ENCODE measurements around the gene FAM217A.
A peak's percentile ranks its signal among the peaks of the same experiment; 100 is the strongest.

The FAM217A gene

DNA sequence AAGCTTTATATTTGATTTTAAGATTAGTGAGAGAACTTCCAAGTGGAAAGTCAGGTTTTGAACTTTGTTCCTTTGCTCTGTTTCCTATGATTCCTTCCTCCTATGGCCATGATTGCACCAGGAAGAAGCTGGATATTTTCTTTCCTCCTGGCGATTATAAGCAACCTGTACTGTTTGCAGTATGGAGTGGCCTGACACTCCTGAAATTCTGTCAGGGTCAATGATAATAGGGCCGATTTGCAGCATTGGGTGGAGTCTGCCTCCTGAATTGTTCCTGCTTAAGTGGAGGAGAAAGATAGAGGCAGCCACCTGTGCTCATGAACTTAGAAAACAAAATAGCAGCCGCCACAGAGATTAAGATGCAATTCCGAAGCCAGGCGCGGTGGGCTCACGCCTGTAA, 9.8 kb upstream of the FAM217A start:
- Histone ChIP-seq H2AFZ (ENCODE audit: low read depth, low read length) (no peak overlapping the region), H3K79me2 (ENCODE audit: low read length) (no peaks in the 10 kb centered on the region)

DNA sequence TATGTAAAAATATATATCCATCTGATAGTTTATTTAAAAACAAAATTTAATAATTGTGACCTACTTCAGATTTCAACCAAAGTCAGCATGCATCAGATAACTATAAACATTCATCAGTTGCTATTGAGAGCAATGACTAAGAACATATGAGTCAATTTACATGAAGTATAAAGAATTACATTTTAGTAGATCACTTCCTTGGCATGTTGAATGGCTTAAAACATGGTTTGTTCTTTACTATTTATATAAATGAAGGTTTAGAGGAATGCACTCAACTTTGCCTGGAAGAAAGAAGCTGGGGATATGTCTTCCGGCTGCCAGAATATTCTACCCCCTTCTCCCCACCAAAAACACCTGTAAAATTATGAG, 6.4 kb upstream of the FAM217A start:
- TF ChIP-seq EZH2phosphoT487 (IDR thresholded peaks at IDR 0.05; ENCODE audit: low read depth), result no peak
- TF ChIP-seq, protein P1, sequence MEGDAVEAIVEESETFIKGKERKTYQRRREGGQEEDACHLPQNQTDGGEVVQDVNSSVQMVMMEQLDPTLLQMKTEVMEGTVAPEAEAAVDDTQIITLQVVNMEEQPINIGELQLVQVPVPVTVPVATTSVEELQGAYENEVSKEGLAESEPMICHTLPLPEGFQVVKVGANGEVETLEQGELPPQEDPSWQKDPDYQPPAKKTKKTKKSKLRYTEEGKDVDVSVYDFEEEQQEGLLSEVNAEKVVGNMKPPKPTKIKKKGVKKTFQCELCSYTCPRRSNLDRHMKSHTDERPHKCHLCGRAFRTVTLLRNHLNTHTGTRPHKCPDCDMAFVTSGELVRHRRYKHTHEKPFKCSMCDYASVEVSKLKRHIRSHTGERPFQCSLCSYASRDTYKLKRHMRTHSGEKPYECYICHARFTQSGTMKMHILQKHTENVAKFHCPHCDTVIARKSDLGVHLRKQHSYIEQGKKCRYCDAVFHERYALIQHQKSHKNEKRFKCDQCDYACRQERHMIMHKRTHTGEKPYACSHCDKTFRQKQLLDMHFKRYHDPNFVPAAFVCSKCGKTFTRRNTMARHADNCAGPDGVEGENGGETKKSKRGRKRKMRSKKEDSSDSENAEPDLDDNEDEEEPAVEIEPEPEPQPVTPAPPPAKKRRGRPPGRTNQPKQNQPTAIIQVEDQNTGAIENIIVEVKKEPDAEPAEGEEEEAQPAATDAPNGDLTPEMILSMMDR (IDR thresholded peaks at IDR 0.05; ENCODE audit: low read depth, low read length), result no peak
- no peaks in the 10 kb centered on the region for H3K36me3 ChIP-seq (replicated peaks; ENCODE audit: low read depth, low read length)
- H3K4me1 ChIP-seq (ENCODE audit: low read length), result peaks cover 7% of the 10 kb centered on the region
- no peak overlapping the region for H2AFZ ChIP-seq (ENCODE audit: low read depth, low read length)
- no peaks in the 10 kb centered on the region for H4K20me1 ChIP-seq (ENCODE audit: insufficient read depth, low read length)
- H3K79me2 ChIP-seq (ENCODE audit: low read length), result no peaks in the 10 kb centered on the region
- H3K4me2 ChIP-seq (ENCODE audit: low read length), result no peak overlapping the region
- H3K9ac ChIP-seq (ENCODE audit: low read length), result no peak overlapping the region
- no peaks in the 10 kb centered on the region for H3K9me3 ChIP-seq (ENCODE audit: insufficient read depth, low read length)
- H3K27ac ChIP-seq (ENCODE audit: low read length), result no peak overlapping the region
- H3K27me3 ChIP-seq (ENCODE audit: low read depth, low read length), result no peaks in the 10 kb centered on the region
- H3K4me3 ChIP-seq (ENCODE audit: low read length), result no peak overlapping the region

More for the DNA sequence above, 9.8 kb upstream of the FAM217A start:
- Histone ChIP-seq H4K20me1 (ENCODE audit: insufficient read depth, low read length) (no peaks in the 10 kb centered on the region), H3K36me3 (replicated peaks; ENCODE audit: low read depth, low read length) (no peaks in the 10 kb centered on the region), H3K4me2 (ENCODE audit: low read length) (no peak overlapping the region), H3K9me3 (ENCODE audit: insufficient read depth, low read length) (no peaks in the 10 kb centered on the region), H3K27ac (ENCODE audit: low read length) (no peak overlapping the region), H3K4me1 (ENCODE audit: low read length) (peaks cover 7% of the 10 kb centered on the region), H3K9ac (ENCODE audit: low read length) (no peak overlapping the region), H3K27me3 (ENCODE audit: low read depth, low read length) (no peaks in the 10 kb centered on the region), H3K4me3 (ENCODE audit: low read length) (no peak overlapping the region)
- TF ChIP-seq EZH2phosphoT487 (IDR thresholded peaks at IDR 0.05; ENCODE audit: low read depth), result no peak
- TF ChIP-seq, protein P1 (IDR thresholded peaks at IDR 0.05; ENCODE audit: low read depth, low read length), result no peak

DNA sequence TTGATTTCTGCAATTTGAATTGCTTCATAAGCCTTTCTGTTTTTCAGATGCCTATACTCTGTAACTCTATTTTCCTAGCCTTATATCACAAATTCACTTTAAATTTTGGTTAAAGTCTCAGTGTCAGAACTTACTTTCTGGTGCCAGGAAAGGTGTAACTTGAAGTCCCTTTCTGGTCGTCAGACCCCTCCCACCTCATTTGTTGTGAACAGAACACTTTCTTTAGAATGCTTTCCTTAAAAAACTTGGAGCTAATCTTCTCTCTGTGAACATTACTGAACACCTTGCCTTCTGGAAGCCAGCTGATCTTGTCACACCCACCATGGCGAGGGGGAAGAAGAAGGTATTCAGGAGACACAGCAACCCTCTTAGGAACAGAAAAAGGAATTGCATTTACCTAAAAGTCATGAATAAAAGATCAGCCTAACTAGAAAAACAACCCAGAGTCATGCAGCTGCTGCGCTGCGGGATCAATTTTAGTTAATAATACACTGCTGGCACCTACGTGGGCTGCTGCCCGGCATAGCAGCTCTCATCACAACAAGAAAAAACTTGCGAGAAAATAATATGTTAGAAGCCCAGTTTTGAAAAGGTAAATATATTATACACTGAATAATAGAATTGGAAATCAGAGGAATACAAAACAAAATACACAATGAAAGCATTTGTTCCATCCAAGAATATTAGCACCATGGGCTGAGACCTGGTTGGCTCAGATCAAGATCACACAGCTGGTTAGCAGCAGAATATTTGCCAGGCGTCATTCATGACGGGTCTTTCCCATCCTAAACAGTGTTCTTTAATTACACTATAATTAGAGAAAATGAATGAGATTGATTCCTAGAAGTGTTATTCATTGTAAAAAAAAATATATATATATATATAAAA, 5.8 kb upstream of the FAM217A start:
- peak overlapping the region; percentile 68 for H3K4me2 ChIP-seq (ENCODE audit: low read length)

DNA sequence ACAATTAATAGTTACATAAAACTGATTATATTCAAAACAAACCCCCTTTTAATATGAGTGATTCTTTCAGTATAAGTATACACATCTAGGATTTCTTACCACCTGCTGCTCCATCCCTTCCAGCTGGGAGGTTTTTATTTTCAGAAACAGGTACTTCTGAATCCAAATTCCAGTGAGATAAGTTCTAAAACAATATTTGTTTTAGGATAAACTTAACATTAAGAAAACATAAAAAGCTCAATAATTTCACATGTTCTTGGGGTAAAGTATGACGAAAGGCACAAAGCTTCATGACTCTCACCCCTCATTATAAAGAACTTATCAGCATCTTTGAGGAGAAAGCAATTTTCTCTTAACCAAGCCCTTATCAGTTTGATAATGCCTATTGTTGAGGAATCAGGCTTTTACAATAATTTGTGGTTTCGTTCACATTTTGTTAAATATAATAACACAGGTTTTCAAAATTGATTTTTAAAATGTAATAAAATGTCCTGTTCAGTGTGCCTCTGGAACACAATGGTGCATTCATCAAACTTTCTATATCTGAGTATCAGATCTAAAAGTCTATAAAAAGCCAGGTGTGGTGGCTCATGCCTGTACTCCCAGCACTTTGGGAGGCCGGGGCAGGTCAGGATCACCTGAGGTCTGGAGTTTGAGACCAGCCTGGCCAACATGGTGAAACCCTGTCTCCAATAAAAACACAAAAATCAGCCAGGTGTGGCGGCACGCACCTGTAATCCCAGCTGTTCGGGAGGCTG, 4.3 kb downstream of the FAM217A start:
- no peak for TF ChIP-seq EZH2phosphoT487 (IDR thresholded peaks at IDR 0.05; ENCODE audit: low read depth)
- TF ChIP-seq, protein P1 (IDR thresholded peaks at IDR 0.05; ENCODE audit: low read depth, low read length), result no peak
- H3K4me2 ChIP-seq (ENCODE audit: low read length), result no peak overlapping the region
- no peaks in the 10 kb centered on the region for H3K79me2 ChIP-seq (ENCODE audit: low read length)
- H3K9me3 ChIP-seq (ENCODE audit: insufficient read depth, low read length), result no peaks in the 10 kb centered on the region
- H3K4me3 ChIP-seq (ENCODE audit: low read length), result no peak overlapping the region
- no peaks in the 10 kb centered on the region for H3K27me3 ChIP-seq (ENCODE audit: low read depth, low read length)
- H4K20me1 ChIP-seq (ENCODE audit: insufficient read depth, low read length), result no peaks in the 10 kb centered on the region
- H3K36me3 ChIP-seq (replicated peaks; ENCODE audit: low read depth, low read length), result no peaks in the 10 kb centered on the region
- no peak overlapping the region for H2AFZ ChIP-seq (ENCODE audit: low read depth, low read length)
- no peak overlapping the region for H3K27ac ChIP-seq (ENCODE audit: low read length)
- no peak overlapping the region for H3K9ac ChIP-seq (ENCODE audit: low read length)
- no peaks in the 10 kb centered on the region for H3K4me1 ChIP-seq (ENCODE audit: low read length)

More for the DNA sequence above, 5.8 kb upstream of the FAM217A start:
- no peak overlapping the region for H3K9ac ChIP-seq (ENCODE audit: low read length)
- no peaks in the 10 kb centered on the region for H3K79me2 ChIP-seq (ENCODE audit: low read length)
- no peak for TF ChIP-seq EZH2phosphoT487 (IDR thresholded peaks at IDR 0.05; ENCODE audit: low read depth)
- H3K9me3 ChIP-seq (ENCODE audit: insufficient read depth, low read length), result no peaks in the 10 kb centered on the region
- H2AFZ ChIP-seq (ENCODE audit: low read depth, low read length), result peak overlapping the region; percentile 77; the same call in 1 of the 2 replicates
- peak overlapping the region; percentile 55 for H3K4me3 ChIP-seq (ENCODE audit: low read length)
- no peak overlapping the region for H3K27ac ChIP-seq (ENCODE audit: low read length)
- no peaks in the 10 kb centered on the region for H3K36me3 ChIP-seq (replicated peaks; ENCODE audit: low read depth, low read length)
- no peaks in the 10 kb centered on the region for H4K20me1 ChIP-seq (ENCODE audit: insufficient read depth, low read length)
- peaks cover 7% of the 10 kb centered on the region for H3K4me1 ChIP-seq (ENCODE audit: low read length)
- H3K27me3 ChIP-seq (ENCODE audit: low read depth, low read length), result no peaks in the 10 kb centered on the region

All from OCI-LY3 (cell line).